HG03196 (cell line): ENCODE results near the gene CD81.

Experiments
- ATAC-seq: cut with Tn5 transposase; IDR thresholded peaks from one replicate; pipeline ENCODE4 v1.9.1; 2021; ENCODE audit not compliant: unreplicated experiment

CD81 gene

DNA sequence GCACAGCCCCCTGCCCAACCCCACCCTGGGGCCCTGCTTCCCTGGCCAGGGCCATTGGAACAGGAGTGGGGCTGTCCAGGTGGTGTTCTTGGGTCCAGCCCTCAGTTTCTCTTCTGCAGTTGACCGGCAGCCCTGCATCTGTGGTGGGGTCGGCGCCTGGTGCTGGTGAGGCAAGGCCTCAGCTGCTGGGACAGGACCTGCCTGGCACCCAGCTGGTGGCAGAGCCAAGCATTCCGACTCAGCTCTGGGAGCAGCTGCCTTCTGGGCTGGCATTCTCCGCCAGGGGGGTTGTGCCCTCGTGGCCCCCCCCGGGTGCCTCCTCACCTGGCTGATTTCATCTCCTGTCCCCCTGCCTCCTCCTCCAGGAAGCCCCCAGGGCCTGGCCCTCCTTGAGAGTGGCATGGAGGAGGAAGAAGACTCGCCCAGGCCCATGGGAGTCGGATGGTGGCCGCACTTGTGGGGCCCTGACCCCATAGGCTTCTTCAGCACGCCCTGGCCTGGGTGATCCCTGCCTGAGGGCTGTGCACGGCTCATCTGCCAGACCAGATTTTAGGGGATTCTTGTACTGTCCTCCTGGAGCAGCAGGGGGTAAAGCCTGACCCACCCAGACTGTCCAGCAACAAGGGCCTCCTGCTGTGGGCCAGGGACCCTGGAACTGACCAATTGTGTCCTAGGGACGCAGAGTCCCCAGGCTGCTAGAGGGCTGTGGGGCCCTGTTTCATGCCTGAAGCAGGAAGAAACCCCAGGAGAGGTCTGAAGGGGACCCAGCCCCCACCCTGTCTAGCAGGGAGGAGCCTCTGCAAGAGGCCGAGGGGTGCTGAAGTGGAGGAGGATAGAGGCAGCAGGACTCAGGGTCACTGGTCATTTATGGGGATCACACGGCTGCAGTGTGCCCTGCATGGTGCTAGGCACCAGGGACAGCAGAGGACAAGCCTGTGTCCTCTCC, 11.6 kb downstream of the CD81 start:
- ATAC-seq: no peak

DNA sequence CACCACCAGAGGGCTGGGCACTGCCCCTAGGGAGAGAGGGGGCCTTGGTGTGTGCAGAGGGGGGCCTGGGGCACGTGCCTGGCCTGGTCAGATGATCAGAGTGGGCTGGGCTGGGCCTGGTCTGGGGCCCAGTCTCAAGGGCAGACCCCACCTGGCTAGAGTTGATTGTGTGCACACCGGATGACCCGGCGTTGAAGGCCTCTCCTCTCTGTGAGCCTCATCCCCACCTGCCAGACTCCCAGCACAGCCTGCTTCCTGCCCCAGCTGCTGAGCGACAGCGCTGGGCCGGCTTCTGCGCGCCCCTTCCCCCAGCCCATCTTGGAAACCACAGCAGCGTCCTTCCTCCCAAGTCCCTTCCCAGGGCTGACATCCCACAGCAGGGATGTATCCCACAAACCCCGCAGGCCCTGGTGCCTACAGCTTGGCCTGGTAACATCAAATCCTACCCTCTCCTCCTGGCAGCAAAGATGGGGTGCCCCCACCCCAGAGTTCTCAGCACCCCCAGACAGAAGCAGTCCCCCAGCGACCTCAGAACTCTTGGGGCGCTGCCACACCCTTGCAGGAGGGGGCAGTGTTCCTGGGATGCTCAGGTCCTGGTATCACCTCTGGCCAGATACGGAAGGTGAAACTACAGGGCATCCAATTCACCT, 12.4 kb downstream of the CD81 start:
- ATAC-seq: no peak

DNA sequence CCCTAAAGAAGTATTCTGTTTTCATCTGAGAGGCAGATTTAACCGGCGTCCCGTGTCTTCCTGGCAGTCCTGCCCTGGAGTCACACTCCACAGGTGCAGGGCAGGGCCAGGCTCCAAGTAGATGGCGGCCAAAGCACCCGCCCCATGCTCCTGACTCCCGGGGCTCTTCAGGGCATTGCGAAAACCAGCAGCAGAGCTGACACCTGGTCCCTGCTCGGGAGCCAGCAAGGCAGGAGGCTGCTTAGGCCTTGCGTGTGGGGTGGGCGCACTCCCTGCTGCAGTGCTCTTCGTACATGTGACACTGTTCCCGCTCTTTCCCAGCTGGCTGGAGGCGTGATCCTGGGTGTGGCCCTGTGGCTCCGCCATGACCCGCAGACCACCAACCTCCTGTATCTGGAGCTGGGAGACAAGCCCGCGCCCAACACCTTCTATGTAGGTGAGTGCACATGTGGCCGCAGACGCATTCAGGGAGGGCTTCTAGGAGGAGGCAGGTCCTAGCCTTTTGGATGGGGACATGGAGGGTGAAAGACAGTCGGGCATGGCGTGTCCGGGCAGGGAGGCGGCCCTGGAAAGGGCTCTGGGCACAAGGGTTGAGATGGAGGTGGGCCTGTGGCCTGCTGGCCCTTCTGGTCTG, 13.1 kb downstream of the CD81 start:
- no peak for ATAC-seq

DNA sequence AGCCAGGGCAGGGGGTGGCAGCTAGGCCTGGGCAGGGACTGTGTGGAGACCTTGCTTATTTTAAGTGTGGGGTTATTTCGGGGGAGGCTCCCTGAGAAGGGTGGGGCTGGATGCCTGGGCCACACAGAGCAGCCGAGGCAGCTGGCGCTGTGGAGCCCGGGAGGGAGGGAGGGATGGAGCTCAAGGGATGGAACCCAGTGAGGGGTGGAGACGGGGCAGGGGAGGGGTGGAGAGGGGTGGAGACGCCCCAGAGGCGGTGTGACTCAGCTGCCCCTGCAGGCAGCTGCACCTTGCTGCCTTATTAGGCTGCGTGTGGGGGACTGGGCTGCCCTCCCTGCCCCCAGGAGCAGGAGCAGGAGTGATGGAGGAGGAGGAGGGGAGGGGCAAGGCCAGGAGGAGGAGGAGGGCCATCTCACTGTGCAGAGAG, 13.6 kb downstream of the CD81 start:
- ATAC-seq: no peak

DNA sequence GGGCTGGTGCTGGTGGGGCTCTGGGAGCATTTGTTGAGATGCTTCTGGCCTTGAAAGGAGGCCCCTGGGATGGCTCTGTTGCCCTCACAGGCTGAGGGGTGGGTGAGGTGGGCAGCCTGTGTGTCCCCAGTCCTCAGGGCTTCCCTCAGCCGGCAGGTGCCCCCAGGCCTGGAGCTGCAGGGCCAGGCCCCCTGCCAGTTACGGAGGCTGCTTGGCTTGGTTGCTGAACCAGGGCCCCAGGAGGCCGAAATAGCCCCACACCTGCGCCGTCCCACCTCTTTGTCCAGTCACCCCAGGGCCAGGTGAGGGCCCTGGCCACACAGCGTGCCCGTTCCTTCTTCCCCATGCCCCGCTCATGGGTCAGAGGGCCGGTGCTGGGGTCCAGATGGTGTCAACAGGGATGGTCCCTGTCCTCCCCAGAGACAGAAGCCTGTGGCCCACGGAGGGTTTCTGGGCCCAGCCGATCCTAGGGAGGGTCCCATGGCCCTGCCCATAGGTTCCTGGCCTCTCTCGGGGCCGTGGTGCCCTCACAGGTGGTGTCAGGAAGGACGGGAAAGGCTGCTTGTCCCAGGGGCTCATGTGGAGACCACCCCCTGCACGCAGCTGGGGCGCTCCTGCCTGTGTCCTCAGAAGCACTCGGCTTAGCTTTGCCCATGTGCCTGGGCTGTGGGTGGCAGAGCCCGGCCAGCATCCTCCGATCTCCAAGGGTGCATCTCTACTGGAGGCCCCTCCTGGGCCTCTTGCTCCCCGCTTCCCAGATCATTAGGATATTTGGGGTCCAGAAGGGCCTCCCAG, 14.3 kb downstream of the CD81 start:
- no peak for ATAC-seq

DNA sequence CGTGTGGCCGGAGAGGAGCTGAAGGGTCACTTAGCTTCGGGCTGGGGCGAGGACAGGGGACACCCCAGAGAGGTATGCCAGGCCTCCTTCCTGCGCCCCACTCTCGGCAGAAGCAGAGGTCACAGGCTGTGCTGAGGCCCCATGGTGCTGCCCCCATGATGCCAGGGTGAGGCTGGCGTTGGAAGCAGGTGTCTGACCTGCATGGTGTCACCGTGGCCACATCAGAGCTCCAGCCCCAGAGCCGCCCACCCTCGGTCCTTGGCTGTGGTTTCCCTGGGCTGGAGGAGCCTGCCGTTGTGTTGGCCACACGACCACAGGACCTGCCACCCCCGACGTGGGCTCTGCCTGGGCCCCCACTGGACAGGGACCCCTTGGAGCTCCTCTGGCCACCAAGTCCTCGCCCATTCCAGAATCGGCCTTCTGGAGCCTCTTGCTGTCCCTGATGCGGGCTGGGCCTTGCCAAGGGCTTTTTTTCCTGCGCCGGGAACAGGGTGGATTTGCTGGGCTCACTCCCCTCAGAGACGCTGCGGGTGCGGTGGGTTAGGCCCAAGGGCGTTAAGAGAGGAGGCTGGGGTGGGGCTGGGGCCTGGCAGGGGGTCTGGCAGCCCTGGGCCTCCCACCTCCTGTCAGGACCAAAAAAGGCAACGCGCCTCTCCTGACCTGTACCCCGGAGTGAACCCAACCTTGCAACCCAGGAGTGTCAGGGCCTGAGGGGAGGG, 15.3 kb downstream of the CD81 start:
- ATAC-seq: no peak

DNA sequence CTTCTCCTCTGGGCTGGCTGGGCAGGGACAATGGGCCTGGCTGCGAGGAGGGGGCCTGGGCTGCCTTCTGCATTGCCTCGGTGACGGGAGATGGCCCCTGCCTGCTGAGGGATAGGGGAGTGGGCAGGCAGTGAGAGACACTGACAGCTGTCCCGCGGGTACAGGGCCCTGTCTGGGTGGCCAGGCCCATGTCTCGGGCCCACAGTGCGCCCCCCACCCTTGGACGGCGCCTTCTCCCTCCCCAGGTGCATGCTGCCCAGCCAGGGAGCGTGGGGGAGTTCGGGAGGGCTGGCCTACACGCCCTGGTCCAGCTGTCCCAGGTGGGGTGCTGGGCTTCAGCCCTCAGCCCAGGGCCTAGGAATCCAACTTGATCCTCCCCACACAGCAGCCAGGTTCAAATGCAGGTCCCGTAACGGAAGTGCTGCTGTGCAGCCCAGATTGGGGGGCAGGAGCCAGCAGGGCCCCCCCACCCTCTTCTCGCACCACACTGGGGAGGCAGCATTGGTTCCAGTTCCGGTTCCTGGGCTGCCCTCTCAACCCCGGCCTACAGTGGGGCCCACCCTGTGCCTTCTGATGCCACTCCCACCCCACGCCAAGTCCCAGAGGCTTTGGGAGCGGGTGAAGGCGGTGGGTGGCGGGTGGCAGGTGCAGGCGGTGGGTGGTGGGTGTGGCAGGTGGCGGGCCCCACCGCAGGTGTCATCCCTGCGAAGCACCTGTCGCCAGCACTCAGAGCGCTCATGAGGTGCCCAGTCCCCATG, 16.2 kb downstream of the CD81 start:
- no peak for ATAC-seq

DNA sequence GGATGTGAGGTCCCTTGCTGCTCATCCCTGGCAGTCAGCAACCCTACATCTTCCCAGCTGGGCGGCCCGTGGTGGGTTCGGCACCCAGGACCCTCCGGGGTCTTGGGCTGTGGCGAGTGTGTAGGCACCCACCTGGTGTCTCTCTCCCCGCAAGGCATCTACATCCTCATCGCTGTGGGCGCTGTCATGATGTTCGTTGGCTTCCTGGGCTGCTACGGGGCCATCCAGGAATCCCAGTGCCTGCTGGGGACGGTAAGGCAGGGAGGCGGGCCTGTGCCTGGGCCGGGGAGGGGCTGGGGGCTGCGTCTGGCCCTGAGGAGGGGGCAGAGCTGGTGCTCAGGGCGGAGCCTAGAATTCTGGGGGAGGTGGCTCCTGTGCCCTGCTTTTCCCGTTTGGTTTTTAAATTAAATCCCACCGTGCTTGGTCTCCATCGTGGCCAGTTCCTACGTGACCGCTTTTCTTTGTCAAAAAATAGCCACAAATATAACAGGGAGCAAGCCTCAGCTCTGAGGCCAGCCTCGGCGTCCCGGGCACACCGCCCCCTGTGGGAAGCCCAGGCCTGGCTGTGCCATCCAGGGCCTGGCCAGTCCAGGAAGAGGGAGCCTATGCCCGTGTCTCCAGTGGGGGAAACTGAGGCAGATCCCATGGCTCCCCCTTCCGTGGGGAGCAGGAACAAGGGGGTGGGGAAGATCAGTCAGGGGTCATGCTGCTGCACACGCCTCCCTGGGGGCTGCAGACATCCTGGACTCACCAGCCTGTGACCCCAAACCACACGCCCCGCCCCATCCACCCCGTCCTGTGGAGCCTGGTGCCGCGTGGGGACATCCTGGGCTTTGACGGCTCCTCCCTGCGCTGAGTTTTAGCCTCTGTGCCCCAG, 17.1 kb downstream of the CD81 start:
- ATAC-seq: no peak

DNA sequence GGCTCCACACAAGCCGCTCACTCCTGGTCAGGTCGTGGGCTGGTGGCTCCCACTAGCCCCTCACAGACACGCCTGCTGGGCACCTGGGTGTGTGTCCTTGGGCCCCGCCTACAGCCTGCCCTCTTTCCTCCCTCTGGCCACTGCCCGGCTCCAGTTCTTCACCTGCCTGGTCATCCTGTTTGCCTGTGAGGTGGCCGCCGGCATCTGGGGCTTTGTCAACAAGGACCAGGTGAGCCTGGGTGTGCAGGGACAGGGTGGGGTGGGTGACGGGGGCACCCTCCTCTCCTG, 17.7 kb downstream of the CD81 start:
- ATAC-seq: no peak

DNA sequence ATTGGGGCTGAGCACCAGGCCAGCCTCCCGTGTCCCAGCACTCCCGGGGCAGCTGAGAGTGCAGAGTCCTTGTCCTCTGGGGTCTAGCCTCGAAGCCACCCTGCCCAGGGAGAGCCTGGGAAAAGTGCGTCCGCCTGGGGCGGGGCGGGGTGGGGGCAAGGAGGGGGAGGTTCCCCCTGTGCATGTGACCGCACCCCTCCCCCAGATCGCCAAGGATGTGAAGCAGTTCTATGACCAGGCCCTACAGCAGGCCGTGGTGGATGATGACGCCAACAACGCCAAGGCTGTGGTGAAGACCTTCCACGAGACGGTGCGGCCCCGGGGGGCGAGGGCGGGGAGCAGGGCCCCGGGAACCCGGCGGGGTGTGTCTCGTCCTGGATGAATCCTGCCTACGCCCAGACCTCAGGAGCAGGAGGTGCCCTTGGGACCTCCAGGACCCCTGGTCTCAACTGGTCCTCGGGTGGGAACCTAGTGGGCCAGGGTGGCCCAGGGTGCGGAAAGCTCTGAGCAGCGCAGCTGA, 18.2 kb downstream of the CD81 start:
- no peak for ATAC-seq

DNA sequence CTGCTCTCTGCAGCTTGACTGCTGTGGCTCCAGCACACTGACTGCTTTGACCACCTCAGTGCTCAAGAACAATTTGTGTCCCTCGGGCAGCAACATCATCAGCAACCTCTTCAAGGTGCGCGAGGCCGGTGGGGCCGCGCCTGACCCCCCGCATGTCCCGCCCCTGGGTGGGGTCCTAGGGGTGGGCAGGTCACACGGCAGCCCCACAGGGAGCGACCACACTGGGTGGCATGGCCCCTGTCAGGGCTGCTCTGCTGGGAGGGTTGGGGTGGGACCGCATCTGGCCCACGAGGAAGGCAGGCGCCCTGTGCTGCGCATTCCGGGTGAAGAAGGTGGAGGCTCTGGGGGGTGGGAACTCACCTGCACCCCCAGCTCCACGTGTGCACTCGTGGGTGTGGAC, 18.7 kb downstream of the CD81 start:
- no peak for ATAC-seq

DNA sequence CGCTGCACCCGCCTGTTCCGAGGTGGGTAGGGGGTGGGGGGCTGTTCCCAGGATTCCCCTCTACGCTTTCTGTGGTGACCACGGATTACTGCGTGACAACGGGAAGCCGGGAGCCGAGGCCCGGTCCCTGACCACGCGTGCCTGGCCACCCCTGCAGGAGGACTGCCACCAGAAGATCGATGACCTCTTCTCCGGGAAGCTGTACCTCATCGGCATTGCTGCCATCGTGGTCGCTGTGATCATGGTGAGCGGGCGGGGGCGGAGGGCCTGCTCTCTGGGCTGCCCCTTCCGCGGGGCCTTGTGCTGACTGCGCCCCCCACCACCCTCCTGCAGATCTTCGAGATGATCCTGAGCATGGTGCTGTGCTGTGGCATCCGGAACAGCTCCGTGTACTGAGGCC, 19.4 kb downstream of the CD81 start:
- no peak for ATAC-seq

DNA sequence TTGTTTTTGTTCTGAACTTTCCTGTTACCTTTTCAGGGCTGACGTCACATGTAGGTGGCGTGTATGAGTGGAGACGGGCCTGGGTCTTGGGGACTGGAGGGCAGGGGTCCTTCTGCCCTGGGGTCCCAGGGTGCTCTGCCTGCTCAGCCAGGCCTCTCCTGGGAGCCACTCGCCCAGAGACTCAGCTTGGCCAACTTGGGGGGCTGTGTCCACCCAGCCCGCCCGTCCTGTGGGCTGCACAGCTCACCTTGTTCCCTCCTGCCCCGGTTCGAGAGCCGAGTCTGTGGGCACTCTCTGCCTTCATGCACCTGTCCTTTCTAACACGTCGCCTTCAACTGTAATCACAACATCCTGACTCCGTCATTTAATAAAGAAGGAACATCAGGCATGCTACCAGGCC, 19.9 kb downstream of the CD81 start:
- ATAC-seq: no peak

DNA sequence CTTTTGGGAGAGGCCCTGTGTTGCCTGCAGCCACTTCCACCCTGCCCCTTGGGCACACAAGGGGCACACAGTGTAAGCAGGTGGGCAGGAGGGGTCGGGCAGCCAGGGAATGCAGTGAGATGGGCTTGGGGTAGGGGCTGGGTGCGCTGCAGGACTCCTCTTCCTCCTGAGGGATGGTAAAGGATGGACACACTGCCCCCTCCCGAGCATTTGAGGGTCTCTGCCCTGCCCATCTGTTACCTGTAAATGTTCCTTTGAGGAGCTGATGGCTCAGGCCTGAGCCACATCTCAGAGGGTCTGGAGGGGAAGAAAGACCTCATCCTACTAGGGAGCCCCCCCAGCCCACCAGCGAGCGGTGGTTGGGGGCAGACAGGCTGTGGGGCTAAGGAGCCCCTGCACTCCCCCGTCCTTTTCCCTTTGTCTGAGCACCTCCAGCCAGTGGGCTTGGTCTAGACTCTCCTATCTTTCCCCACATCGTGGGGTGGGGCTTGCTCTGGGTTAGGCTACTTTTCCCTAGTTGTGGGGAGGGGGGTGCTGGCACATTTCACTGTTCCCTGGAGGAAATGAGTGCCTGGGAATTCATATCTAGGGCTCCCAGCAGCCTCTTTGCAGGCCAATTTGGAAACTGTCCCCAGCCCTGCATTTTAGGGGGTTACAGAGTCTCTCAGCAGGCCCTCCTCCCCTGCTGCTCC, 21.7 kb downstream of the CD81 start:
- ATAC-seq: no peak

DNA sequence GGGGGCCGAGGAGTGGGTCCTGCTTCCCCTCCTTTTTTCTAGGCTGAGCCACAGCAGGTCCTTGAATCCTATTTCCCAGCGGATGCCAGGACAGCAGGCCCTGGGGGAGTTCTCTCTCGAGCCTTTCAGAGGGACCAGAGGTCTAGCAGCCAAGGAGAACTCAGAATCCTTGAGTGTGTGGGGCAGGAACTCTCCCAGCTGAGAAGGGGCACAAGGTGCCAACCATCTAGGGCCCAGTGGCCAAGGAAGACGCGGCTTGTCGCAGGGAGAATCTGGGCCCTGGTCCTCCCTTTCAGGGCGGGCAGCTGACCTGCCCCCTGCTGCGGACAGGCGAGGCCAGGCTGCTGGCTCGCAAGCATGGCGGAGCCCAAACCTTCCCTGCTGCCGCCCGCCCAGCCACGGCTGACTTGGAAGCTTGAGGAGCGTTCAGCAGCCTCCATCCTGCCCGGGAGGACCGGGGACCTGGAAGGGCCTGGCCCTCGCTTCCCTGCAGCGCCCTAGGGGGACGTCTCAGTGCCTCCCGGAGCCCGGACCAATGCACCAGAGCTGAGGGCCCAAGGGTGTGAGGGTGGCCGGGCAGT, 22.5 kb downstream of the CD81 start:
- no peak for ATAC-seq

DNA sequence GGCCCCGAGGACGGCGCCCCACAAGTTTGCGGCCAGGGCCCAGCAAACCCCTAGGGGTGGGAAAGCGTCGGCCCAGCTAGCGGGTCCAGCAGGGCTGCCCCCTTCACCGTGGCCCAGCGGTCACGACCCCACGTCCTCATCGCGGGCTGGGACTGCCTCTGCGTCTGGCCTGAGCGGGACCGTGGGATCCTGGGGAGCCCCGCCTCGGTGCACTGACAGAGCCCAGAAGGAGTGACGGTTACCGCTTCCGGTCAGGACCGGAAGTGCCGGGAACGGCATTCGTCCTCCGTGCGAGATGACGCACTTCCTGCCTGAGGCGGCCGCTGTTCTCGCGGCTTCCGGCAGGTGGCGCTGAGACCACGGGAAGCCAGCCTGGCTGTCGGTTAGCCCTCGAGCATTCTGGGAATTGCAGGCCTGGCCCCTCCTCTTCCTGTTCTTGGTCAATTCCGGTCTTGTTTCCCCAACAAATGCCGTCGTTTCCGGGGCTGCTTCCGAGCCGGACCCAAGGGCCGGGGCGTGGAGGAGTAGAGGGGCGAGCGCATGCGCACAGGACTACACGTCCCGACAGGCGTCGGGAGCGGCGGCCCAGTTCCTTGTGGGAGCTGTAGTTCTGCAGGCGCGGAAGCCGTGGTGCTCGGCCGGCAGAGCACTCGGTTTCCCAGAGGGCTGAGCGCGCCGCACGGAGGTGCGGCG, 23.1 kb downstream of the CD81 start, which contains the start of gene TSSC4:
Gene TSSC4, plus strand, starts transcription at position 682 of the 693 bp plus-strand sequence. CDS start 1,884 bp downstream, outside the sequence.
- ATAC-seq: peak; percentile 75
